GM12864 (cell line): ENCODE measurements around the gene THOC5.
"Not testable (repeated sequence)": the region's sequence is repeated elsewhere in the genome, so short reads cannot be mapped to it uniquely, and the experiment has no call there.

ENCODE experiments used
- DNase-seq: peaks from one replicate; pipeline ENCODE4 v3.0.0-alpha.2; 2011; ENCODE audit warnings: low read depth
- H3K4me3 ChIP-seq: 2 replicates; pipeline ENCODE4 v1.5.1; 2011; ENCODE audit warnings: mild to moderate bottlenecking, low read depth, low read length, control low read depth
- TF ChIP-seq, protein P1 (sequence below): IDR thresholded peaks from 2 replicates; pipeline ENCODE4 v1.5.1; 2011; ENCODE audit warnings: low read depth, mild to moderate bottlenecking, moderate library complexity, low read length, control low read depth, inconsistent platforms; ENCODE audit errors: missing control alignments

The THOC5 gene

DNA sequence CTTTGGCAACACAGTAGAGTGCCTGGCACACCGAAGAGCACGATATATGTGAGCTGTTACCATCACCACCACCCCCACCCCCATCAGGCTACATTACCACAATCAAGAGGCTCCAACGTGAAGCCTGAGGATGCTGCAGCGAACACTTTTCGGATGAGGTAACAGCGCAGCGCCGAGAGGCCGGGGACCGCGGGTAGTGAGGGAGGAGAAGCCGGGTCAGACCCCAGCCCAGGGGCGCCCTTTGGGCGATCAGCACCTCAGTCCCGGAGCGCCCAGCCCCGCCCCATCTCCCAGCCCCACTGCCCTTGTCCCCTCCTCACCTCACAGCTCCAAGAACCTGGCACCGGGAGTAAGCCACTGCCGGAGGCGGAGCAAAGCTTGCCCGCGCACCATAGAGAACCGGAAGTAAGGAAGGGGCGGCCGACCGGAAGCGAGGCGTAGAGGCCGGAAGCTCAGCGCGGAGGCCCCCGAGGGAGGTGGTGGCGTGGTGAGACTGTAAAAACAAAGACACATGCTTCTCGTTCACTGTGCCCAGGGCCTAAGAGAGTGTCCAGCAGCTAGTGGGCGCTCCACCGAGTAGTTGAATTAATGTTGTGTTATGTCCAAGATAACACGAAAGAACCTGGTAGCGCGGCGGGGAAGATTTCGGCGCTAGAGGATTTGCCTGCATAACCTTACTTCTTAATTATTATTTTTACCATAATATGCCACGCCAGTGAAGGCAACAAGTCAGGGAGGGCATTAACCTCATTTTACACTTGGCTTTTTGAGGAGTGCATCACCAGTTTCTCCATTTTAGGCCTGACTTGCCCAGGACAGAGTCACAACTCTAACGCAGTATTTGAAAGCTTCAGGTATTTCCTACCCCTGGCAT lies at the start of gene THOC5:
THOC5 (minus strand) TSS at position 407 of the 874 bp plus-strand sequence. CDS start 4,610 bp downstream, outside the sequence.
- DNase-seq = peak; percentile 69
- peak within 1 kb of the TSS; percentile 84 for H3K4me3 ChIP-seq
- TF ChIP-seq, protein P1, sequence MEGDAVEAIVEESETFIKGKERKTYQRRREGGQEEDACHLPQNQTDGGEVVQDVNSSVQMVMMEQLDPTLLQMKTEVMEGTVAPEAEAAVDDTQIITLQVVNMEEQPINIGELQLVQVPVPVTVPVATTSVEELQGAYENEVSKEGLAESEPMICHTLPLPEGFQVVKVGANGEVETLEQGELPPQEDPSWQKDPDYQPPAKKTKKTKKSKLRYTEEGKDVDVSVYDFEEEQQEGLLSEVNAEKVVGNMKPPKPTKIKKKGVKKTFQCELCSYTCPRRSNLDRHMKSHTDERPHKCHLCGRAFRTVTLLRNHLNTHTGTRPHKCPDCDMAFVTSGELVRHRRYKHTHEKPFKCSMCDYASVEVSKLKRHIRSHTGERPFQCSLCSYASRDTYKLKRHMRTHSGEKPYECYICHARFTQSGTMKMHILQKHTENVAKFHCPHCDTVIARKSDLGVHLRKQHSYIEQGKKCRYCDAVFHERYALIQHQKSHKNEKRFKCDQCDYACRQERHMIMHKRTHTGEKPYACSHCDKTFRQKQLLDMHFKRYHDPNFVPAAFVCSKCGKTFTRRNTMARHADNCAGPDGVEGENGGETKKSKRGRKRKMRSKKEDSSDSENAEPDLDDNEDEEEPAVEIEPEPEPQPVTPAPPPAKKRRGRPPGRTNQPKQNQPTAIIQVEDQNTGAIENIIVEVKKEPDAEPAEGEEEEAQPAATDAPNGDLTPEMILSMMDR = peak; percentile 32

DNA sequence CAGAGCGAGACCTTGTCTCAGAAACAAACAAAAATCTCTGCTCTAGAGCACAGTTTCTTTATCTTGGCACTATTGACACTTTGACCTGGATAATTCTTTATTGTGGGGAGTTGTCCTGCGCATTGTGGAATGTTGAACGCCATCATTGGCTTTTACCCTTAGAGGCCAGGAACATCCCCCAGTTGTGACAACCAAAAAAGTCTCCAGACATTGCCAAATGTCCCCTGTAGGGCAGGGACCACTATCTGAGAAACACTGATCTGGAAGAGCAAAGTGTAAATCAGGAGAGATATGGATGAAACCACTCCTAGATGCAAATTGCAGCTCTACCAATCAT lies 45.1 kb upstream of the THOC5 start:
- no peak for DNase-seq
- H3K4me3 ChIP-seq = no peak overlapping the region
- TF ChIP-seq, protein P1 = no peak

DNA sequence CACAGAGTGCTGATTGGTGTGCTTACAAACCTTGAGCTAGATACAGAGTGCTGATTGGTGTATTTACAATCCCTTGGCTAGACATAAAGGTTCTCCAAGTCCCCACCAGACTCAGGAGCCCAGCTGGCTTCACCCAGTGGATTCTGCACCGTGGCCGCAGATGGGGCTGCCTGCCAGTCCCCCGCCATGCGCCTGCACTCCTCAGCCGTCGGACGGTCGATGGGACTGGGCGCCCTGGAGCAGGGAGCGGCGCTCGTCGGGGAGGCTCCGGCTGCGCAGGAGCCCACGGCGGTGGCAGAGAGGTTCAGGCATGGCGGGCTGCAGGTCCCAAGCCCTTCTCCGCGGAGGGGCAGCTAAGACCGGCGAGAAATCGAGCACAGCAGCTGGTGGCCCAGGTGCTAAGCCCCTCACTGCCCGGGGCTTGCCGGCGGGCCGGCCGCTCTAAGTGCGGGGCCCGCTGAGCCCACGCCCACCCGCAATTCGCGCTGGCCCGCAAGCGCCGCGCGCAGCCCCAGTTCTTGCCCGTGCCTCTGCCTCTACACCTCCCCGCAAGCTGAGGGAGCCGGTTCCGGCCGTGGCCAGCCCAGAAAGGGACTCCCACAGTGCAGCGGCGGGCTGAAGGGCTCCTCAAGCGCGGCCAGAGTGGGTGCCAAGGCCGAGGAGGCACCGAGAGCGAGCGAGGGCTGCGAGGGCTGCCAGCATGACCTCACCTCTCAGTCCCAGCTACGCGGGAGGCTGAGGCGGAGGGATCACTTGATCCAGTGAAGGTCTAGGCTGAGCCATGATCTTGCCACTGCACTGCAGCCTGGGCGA lies 44.5 kb upstream of the THOC5 start:
- not testable (repeated sequence) for H3K4me3 ChIP-seq, DNase-seq

DNA sequence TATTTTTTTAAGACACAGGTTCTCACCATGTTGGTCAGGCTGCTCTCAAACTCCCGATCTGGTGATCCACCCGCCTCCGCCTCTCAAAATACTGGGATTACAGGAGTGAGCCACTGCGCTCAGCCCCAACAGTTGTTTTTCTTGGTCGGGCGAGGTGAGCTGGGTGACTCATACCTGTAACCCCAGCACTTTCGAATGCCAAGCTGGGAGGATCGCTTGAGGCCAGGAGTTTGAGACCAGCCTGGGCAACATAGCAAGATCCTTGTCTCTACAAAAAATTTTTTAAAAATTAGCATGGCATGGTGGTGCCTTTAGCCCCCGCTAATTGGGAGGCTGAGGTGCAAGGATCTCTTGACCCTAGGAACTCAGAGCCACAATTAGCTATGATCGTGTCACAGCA lies 42.9 kb upstream of the THOC5 start:
- TF ChIP-seq, protein P1 = no peak
- no peak overlapping the region for H3K4me3 ChIP-seq
- DNase-seq = no peak

DNA sequence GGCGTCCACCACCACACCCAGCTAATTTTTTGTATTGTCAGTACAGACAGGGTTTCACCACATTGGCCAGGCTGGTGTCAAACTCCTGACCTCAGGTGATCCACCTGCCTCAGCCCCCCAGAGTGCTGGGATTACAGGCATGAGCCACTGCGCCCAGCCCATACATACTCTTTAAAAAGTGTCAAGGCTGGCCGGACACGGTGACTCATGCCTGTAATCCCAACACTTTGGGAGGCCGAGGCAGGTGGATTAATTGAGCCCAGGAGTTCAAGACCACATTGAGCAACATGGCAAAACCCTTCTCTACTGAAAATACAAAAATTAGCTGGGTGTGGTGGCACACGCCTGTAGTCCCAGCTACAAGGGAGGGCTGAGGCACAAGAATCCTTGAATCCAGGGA lies 40.9 kb upstream of the THOC5 start:
- not testable (repeated sequence) for H3K4me3 ChIP-seq, DNase-seq

DNA sequence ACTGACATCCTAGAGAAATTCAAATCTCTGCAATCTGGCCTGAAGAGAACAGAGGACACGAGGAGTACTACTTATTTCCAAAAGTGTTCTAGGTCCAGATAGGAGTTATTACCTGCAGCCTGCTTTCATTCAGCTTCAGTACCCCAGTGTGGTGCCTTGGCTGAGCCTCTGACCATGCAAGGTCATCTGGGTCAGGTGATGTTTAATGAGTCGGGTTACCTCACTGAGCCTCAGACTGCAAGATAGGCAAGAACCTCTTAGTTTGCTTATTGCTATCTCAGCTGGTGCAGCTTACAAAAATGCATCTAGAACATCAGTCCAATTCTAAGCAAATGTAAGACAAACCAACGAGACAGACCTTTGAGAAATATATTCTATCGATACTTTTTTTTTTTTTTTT lies 40.4 kb upstream of the THOC5 start:
- H3K4me3 ChIP-seq = no peak overlapping the region
- TF ChIP-seq, protein P1 = no peak
- no peak for DNase-seq

DNA sequence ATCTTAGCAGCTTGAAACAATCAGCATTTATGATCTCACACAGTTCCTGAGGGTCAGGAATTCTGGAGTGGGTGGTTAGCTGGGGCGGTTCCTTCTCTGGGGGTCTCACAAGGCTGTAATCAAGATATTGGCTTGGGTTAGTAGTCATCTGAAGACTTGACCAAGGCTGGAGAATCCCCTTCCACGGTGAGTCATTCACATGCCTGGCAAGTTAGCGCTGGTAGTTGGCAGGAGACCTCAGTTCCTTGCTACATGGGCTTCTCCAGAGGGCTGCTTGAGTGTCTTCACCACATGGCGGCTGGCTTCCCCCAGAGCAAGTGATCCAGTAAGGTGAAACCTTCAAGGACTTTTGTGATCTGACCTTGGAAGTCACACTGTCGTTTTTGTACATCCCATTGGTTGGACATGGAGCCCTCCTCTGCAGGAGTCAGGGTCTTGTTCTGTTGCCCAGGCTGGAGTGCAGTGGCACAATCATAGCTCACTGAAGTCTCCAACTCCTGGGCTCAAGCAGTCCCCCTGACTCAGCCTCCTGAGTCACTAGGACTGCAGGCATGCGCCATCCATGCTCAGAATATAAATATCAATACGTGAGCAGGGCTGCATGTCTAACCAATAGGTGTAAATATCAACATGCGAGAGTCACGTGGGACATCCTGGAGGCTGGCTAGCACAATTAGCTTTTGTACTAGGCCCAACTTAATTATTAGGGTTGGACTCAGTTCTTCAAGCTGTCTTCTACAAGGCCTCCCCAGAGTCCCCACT lies 34.6 kb upstream of the THOC5 start:
- no peak for DNase-seq
- TF ChIP-seq, protein P1 = no peak
- no peak overlapping the region for H3K4me3 ChIP-seq

DNA sequence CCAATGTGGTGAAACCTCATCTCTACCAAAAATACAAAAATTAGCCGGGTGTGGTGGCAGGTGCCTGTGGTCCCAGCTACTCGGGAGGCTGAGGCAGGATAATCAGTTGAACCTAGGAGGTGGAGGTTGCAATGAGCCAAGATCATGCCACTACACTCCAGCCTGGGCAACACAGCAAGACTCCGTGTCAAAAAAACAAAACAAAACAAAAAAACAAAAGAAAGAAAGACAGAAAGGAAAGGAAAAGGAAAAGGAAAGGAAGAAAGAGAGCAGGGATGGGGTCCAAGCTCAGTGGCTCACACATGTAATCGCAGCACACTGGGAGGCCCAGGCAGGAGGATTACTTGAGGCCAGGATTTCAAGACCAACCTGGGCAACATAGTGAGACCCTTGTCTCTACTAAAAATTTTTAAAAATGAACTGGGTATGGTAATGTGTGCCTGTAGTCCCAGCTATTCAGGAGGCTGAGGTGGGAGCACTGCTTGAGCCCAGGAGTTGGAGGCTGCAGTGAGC lies 32.7 kb upstream of the THOC5 start:
- not testable (repeated sequence) for H3K4me3 ChIP-seq, DNase-seq
